Inflammatory macrophage treated with lipopolysaccharide for 1 hour (primary cell): ENCODE results near the gene NBEAL2.

Experiments used
- DNase-seq, 2 donors: peaks; one replicate each; pipeline ENCODE4 v3.0.0-alpha.2; 2020 to 2022

The NBEAL2 gene

GRCh38 chr3:46986782-46987310, 7.4 kb downstream of the NBEAL2 start:
- no peak for DNase-seq

GRCh38 chr3:46987319-46987742, 7.9 kb downstream of the NBEAL2 start:
- DNase-seq, result no peak

- peak; percentile 39 to 44 for DNase-seq
Measured at GRCh38 chr3:46987743-46988401, 8.4 kb downstream of the NBEAL2 start.

- DNase-seq, result no peak
Measured at GRCh38 chr3:46988616-46989015, 9.2 kb downstream of the NBEAL2 start.

- peak in 1 of 2 donors; percentile 23 for DNase-seq
Measured at GRCh38 chr3:46989146-46989810, 9.8 kb downstream of the NBEAL2 start.

GRCh38 chr3:46990573-46991374, 11.3 kb downstream of the NBEAL2 start:
- DNase-seq, result peak; percentile 99 to 100

GRCh38 chr3:46991406-46992165, 12.1 kb downstream of the NBEAL2 start:
- DNase-seq, result no peak

- no peak for DNase-seq
Measured at GRCh38 chr3:46992231-46992630, 12.8 kb downstream of the NBEAL2 start.

- DNase-seq, result no peak
Measured at GRCh38 chr3:46993292-46993691, 13.8 kb downstream of the NBEAL2 start.

GRCh38 chr3:46993986-46994385, 14.5 kb downstream of the NBEAL2 start:
- no peak for DNase-seq

GRCh38 chr3:46994801-46995731, 15.6 kb downstream of the NBEAL2 start:
- peak in 1 of 2 donors; percentile 21 for DNase-seq

GRCh38 chr3:46995901-46996562, 16.6 kb downstream of the NBEAL2 start:
- no peak for DNase-seq

GRCh38 chr3:46996689-46997452, 17.4 kb downstream of the NBEAL2 start:
- DNase-seq, result no peak

GRCh38 chr3:46997453-46998091, 18.1 kb downstream of the NBEAL2 start:
- DNase-seq, result no peak

- peak; percentile 34 to 65 for DNase-seq
Measured at GRCh38 chr3:46998121-46998851, 18.8 kb downstream of the NBEAL2 start.

GRCh38 chr3:46998852-46999515, 19.5 kb downstream of the NBEAL2 start:
- DNase-seq, result no peak

GRCh38 chr3:46999516-47000197, 20.2 kb downstream of the NBEAL2 start:
- DNase-seq, result no peak
